COLO829 (cell line): ENCODE results near the gene MS4A14.
"Not testable (repeated sequence)": the region's sequence is repeated elsewhere in the genome, so short reads cannot be mapped to it uniquely, and the experiment has no call there.

Source experiments
- DNase-seq: peaks from one replicate; pipeline ENCODE4 v3.0.0; 2012; ENCODE audit warnings: low spot score

Gene MS4A14

DNA sequence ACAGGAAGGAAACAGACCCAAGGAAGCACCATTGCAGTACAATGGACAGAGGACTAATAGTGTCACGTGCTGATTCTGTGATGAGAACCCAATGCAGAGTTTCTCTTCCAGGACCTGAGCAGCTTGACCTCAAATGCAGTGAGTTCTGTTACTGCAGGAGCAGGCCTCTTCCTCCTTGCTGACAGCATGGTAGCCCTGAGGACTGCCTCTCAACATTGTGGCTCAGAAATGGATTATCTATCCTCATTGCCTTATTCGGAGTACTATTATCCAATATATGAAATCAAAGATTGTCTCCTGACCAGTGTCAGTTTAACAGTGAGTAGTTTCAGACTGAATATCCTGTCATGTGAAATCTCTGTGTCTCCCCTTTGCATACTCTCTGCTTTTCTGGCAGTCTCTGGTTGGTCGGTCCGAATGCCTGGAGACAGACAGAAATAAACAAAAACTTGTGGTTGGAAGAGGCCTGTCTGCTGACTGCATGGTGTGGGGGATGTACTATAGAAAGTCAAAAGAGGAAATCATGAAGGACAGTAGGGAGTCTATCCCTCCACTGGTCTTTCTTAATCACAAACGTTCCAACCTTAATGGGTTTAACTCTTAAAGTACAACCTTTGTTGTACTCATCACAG, 6.9 kb upstream of the MS4A14 start:
- peak; percentile 92 for DNase-seq

DNA sequence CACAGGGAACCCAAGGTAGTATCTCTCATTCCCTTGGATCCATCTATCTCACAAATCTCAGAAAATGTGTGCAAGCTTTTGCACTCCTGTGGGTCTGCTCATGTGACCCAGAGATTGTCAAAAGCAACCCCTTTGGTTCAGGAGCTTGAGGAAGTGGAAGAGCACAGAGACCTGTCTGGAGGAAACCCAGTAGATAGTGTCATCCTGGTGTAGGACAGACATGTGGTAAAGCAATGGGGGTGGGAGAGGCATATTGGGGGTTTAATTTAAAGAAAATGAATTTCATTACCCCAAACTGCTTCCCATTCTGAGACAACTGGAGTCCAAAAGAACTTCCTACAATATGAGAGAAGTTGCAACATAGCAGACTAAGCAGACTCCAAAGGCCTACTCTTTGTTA, 5.8 kb upstream of the MS4A14 start:
- DNase-seq: no peak

DNA sequence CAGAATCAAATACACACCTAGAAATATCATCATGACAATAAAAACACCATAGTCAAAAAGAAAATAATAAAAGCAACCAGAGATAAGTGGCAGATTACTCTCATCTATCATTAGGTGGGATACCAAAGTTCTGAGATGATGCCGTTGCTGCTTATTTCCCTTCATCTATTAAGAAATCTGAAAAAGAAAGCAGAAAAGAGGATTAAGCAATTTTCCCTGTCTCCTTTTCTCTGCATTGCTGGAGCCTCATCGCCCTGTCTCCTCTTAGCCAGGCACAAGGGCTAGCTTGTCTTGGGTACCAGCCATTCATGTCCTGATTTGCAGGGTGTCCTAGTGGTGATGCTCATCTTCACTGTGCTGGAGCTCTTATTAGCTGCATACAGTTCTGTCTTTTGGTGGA, 3.9 kb upstream of the MS4A14 start:
- DNase-seq: no peak

DNA sequence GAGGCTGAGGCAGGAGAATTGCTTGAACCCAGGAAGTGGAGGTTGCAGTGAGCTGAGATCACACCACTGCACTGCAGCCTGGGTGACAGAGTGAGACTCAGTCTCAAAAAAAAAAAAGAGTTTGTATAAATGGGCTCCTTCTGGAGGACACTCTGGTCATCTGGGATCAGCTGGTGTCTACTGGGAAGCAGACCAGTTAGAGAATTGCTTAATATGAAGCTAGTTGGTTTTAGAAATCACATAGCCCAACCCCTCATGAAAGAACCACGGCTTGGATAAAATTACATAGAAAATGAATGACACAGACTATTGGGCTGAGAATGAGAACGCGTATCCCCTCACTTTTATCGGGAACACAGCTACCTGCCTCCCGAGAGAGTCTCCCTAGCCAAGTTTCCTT, 3.2 kb upstream of the MS4A14 start:
- DNase-seq: no peak

DNA sequence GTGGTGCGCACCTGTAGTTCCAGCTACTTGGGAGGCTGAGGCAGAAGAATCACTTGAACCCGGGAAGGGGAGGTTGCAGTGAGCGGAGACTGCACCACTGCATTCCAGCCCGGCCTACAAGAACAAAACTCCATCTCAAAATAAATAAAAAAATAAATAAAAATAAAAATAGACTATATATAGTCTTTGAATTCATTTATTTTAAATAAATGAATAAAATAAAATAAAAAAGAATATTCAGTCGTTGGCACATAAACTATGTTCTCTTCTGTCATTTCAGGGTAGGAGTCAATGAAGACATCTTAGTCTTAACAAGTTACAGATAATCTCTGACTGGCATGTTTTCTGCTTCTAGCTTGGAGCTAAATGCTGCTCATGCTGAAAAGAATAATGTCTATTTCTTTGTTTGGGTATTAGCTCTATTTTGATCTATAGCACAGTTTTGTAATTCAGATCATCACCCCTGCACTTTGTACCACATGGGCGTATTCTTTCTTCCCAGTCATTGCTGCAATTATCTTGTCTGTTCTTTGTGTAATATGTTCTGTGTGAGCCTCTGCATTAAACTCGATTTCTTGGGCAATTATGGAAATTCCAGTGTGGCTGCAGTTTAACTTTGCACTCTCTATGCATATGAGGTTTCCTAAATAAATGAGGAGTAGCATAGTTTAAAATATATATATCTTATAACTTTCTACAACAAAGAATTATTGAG, 1.4 kb upstream of the MS4A14 start:
- DNase-seq: no peak

- no peak for DNase-seq
These were observed 540 bp downstream of the MS4A14 start for GRCh38 chr11:60396799-60397198.

- DNase-seq: no peak
These were observed 23.8 kb downstream of the MS4A14 start for GRCh38 chr11:60420015-60420414.

DNA sequence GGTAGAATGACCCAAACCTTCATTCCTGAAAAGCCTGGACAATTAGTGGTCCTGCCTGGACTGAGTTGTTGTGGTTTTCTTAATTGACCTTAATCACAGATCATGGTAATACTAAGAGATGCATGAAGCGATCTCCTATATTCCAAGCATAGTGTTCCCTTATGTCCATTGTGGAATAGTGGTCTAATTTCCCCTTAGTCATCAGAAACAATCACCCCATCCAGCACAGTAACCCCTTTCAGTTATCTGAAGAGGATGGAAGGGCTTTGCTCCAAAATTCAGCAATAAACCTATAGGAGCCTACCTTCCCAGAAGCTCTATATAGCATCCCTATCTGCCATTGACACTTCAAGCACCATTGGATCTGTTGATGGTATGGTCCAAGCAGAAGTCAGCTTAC, 26.4 kb downstream of the MS4A14 start:
- no peak for DNase-seq

DNA sequence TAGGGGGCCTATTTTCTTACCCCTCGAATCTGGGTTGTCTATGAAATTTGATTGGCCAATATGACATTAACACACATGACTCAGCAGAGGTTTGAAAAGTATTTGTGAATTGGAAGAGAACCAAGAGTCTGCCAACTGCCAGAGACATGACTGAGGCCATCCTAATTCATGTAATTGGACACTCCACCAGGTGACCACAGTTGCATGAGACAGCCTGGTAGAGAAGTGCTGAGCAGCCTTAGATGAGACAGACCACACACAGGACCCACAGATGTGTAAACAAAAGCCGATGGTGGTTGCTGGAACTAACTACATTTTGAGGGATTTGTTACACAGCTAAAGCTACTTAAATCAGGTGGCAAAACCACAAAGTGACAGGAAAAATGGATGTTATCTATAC, 32.3 kb downstream of the MS4A14 start:
- no peak for DNase-seq

DNA sequence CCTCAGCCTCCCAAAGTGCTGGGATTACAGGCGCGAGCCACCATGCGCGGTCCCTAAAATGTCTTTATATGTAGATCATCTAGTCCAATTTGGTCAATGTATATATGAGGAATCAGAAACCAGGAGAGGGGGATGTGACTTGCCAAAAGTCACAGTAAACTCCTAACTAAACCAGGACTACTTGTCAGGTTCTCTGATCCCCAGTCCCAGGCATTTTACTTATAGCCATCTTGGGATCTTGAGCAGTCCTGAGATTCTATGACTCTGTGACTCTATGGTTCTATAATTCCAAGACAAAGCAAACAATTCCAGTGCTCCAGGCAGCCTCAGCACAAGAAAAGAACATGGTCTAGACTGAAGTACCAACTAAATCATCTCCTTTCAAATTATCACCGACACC, 33.0 kb downstream of the MS4A14 start, which contains the start of gene MS4A5:
MS4A5 (plus strand) TSS at position 301 of the 400 bp plus-strand sequence. CDS start 103 bp downstream, outside the sequence.
- no peak for DNase-seq

DNA sequence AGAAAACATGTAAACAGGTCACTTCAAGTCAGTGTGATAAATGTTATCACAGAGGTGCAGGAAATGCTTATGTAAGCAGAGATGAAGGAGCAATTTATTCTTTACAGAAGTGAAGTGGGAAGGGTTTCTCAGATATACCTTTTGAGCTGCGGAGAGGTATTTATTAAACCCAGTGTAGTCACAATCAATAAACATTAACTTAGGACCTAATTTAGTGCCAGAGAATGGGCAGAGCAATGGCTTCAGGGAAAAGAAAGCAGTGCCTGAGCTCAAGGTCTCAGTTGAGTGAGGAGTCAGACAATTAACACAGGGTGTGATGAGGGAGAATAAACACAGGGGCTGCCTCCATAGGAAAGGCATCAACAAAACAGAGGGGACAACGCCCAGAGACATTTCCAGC, 35.0 kb downstream of the MS4A14 start:
- no peak for DNase-seq

GRCh38 chr11:60433401-60433800, 37.1 kb downstream of the MS4A14 start:
- DNase-seq: no peak

DNA sequence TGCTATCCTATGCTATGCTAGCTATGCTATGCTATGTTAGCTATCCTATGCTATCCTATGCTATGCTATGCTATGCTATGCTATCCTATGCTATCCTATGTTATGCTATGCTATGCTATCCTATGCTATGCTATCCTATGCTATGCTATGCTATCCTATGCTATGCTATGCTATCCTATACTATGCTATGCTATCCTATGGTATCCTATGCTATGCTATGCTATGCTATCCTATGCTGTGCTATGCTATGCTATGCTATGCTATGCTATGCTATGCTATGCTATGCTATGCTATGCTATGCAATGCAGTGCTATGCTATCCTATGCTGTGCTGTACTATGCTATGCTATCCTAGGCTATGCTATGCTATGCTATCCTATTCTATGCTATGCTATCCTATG, 50.8 kb downstream of the MS4A14 start:
- no peak for DNase-seq

GRCh38 chr11:60447846-60448245, 51.6 kb downstream of the MS4A14 start:
- no peak for DNase-seq

DNA sequence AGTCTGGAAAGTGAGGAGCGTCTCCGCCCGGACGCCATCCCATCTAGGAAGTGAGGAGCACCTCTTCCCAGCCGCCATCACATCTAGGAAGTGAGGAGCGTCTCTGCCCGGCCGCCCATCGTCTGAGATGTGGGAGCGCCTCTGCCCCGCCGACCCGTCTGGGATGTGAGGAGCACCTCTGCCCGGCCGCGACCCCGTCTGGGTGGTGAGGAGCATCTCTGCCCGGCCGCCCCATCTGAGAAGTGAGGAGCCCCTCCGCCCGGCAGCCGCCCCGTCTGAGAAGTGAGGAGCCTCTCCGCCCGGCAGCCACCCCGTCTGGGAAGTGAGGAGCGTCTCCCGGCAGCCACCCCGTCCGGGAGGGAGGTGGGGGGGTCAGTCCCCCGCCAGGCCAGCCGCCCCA, 54.9 kb downstream of the MS4A14 start:
- not testable (repeated sequence) for DNase-seq

DNA sequence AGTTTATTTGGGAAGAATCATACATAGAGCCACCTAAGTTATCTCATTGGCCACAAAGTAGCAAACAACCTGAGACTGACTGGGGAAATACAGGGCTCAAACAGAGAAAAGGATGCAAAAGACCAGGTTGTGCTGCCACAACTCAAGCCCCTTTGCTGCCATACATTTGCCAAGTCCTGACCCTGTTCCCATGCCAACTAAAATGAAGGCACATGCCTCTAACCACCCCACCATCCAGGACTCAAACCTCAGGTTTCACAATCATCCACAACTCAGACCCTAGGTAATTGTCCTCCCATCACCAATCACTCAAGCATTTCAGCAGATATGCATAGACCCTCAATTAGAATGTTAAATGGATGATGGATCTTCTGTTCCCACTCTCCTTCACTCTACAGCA, 58.0 kb downstream of the MS4A14 start:
- DNase-seq: no peak

DNA sequence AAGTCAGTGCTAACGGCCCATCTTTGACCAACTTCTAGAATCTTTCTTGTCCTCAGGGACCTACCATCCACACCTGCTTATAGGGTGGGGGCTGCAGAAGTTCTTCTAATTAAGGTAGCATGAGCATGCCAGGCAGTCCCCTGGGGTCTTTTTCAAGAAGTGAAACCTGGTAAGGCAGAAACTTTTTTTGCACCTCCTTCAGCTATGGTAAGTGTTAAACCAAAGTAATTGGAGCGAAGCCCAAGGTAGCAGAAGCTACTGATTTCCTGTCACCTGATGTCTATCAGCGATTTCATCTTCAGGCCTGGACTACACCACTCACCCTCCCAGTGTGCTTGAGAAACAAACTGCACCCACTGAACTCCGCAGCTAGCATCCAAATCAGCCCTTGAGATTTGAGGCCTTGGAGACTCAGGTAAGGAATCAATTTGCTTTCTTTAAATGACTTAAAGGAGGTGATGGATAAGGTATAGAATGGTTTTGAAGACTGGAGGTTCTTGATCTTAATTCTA, 59.3 kb downstream of the MS4A14 start, which contains the start of gene MS4A1:
MS4A1 (plus strand) TSS at position 317 of the 512 bp plus-strand sequence. CDS start 6,528 bp downstream, outside the sequence.
- DNase-seq: no peak

- DNase-seq: no peak
These were observed 61.3 kb downstream of the MS4A14 start for GRCh38 chr11:60457576-60457975.

DNA sequence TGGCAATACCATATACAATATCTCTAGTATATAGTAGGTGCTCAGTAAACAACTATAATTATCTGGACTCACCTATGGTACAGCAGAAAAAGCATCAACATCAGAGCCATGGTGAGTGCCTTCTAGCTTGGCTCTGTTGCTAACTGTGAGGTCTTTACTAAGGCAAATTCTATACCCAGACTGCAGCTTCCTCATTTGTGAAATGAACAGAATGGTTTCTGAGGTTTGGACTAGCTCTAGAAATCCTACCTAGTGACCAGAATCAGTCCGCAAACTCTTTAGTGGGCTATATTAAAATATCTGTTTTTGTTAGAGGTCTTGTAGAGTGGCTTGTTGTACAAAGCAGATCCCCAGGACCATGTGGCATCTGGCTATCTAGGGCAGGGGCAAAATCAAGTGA, 63.1 kb downstream of the MS4A14 start:
- no peak for DNase-seq
